ENCODE measurements around the gene RETREG3.

GRCh38 chr17:42579794-42580551 is 29.2 kb downstream of the RETREG3 start:
- TF ChIP-seq CTCF (IDR thresholded peaks at IDR 0.05; ENCODE audit: poor library complexity) (no peak), EZH2 (IDR thresholded peaks at IDR 0.05; ENCODE audit: borderline replicate concordance) (no peak)

Measured in hepatocyte (in vitro differentiated cells).